HG03521 (cell line): ENCODE results near the gene PYGO2.

Source experiments
- ATAC-seq: cut with Tn5 transposase; IDR thresholded peaks from one replicate; pipeline ENCODE4 v1.9.1; 2021; ENCODE audit warnings: mild to moderate bottlenecking, moderate library complexity; ENCODE audit not compliant: unreplicated experiment

PYGO2 gene

DNA sequence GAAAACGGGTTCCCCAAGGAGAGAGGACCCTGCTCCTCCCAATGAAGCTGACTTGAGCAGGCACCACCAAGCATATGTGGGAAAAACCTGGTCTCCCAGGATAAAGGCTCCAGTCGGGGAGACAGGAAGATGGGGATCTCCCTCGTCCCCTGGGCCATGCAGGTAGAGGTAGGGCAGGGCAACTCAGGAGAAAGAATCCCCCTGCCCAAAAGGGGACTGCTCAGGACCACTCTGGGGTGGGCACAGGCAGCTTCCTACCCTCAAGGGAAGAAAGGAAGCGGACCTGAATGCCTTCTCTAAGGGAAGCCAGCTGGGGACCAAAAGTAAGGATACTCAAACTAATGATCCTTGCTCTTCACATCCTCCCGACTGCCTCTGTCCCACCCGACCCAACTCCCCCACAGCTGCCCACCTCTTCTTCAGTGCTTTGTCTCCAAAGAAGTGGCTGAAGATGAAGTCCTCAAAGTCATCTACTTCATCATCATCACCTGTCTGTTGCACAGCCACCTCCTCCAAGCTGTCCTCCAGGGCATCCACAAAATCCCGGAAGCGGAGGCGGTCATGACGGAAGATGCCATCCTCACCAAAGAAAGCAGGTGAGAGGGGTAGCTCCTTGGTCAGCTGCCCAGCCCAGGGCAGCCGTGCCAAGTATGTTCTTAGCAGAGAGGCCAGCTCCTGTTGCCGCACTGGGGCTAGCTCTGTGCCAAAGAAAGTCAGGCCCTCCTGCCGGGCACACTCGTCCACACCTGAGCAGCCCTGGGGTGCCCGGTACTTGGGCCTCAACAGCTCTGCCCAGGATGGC is 16.2 kb downstream of the PYGO2 start:
- ATAC-seq = no peak

DNA sequence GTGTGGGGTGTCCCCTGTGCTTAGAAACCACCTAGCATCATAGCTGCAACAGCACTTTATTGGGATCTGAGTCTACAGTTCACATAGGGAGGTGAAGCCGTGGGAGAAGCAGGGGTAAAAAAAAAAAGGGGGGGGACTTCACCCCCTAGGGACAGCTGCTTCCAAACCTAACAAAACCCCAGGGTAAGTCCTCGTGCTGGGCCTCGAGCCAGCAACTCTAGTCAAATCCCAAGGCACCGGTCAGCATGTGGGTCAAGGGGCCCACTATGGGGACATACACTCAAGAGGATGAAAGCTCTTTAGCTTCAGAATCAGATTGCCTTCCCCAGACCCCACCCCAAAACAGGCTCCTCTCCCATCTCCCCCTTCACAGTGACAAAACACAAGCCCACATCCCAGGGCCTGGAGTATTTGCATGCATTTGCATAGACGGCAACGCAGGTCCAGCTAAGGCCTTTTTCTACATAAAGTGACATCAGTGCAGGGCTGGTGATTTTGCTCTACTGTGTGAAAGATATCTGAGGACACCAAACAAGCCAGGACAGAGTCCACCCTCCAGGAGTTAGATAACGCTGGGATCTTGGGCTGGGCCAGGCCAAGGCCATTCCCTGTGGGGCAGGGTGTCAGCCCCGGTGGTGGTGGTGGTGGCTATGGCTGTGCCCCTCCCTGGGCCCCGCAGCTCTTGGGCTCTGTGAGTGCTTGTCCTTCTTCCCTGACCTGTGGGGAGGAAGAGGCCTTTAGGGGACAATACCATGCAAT is 17.0 kb downstream of the PYGO2 start:
- ATAC-seq = no peak

DNA sequence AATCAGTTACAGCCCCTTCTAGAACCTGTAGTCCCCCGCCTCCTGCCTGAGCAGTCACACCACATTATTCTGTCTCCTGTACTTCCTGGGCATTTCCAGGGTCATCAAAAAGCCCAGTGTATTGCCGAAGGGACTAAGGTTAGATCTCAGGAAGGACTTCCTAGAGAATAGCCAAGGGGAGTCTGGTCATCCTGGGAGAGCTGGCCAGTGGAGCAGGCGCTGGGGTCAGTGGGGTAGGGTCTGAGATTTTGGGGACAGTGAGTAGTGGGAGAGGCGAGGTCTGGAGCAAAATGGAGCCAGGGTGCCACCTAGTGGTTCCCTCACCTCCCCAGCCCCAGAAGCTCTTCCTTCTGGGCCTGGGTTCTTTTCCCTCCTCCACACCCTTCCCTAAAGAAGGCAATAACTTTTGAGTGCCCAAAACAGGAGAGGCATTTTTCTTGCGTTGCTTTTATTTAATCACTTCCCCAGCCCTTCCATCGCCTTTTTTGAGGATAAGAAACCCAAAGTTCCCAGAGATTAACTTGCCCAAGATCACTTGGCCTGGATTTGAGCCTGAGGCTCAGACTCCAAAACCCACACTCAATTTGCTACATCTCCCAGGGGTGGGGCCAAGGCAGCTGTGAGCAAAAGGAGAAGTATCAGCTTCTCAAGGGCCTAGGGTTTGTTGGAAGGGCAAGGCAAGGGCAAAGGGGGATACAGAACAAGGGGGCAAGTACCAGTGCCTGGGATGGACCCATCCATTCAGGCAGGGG is 17.8 kb downstream of the PYGO2 start:
- no peak for ATAC-seq

DNA sequence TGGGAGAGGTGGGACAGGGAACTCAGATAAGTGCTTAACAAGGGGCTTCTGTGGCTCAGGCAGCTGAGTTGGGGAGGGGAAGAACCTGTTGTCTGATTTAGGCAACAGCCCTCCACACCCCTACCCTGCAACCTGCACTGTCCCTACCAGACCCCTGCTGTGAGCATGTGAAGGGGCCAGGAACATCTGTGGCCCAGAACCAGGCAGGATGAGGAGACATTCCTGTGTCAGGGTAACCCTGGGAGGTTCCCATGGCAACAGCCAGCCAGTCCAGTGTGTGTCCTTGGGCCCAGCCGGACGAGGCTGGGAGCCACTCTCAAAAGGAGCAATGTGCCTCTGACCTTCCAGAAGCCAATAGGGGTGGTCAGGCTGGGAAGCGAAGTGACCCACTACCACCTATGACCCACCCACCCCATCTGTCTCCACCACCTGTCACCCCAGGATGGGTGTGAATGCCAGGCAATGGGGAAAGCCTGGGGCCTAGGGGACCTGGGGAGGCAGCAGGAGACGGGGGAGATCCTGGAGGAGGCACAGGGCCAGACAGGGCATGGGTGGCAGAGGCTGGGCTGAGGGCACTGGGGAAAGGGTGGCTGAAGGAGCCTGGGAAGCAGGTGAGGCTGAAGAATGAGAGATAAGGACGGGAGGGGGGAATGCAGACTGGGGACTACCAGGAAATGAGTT is 20.1 kb downstream of the PYGO2 start:
- no peak for ATAC-seq

DNA sequence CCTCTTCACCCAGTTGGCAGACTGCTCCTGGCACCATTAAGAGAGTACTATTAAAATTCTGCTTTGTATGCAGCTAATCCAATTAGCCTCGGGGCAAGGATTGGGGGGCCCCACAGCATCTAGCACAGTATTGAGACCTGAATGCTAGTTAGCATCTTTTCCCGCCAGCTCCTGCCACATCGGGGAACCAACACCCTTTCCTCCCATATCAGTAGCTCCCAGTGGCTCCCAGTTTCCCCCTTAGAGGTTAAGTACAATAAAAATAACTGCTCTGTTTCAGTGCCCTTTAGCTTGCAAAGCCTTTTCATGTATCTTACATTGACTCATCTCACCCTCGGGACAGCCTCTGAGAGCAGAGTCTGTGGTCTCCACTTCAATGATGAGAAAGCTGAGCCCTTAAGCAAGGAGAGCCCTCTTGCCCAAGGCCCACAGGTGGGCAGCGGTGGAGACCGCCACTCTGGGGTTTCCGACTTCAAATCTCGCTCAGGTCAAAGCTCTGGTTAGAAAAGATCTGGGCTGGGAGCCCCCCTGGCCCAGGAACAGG is 20.9 kb downstream of the PYGO2 start:
- ATAC-seq = no peak

DNA sequence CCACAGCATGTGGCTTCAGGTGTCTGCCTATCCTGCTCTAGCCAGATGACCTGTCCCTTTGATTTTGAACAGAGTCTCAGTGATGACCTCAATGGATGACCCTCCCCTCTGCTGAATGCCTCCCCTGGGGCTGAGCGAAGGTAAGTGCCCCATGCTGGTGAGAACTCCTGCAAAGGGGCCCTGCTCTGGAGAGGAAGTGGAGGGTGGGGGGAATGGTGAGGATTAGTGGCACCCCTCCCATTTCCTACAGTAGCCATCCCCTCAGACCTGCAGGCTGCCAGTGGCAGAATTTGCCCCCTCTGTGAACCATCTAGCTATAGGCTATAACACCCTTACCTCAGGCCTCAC is 21.4 kb downstream of the PYGO2 start:
- ATAC-seq = no peak

DNA sequence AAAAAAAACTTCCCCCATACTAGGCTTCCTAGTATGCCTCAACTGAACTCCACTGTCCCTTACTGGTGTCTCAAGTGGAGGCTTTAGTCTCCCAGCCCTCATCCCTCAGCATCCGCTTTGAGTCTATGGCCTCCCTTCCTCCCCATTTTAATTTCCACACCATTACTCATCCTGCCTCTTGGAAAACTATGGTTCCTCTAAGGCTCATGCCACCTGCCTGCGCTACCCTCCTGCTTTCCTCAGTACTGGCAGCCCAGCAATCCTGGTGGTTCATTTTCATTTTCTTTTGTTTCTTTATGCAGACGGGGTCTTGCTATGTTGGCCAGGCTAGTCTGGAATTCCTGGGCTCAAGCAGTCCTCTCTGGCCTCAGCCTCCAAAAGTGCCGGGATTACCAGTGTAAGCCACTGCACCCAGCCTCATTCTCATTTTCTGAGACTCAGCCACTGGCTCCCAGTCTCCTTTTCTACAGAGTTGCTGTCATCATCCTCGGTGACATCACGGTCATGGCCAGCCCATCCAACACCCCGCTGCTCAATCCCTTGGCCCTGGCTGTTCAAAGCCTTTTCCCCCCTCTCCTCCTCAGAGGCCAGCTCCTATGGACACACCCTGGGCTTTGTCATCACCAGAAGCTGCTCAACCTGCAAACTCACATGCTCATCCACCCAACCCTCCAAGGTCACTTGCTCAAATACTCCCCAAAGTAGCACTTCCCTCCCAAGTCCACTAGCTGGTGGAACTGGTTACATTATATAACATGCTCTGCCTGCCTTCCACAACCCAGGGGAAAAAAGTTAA is 22.8 kb downstream of the PYGO2 start:
- ATAC-seq = no peak

DNA sequence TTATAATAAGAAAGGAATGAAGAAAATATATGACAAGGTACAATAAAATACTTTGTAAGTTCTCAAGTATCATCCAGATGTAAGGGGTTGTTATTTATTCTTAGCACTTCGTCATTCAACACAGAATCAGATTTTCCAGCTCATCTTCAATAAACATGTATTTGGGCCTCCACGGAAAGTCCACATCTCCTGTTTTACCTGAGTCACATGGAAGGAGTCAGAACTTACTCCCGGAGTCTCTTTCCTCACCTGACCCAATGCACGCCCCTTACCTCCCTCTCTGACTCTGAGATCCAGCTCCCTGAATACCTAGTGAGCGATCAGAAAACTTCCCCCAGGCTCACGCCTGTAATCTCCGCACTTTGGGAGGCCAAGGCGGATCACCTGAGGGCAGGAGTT is 23.6 kb downstream of the PYGO2 start:
- ATAC-seq = no peak

DNA sequence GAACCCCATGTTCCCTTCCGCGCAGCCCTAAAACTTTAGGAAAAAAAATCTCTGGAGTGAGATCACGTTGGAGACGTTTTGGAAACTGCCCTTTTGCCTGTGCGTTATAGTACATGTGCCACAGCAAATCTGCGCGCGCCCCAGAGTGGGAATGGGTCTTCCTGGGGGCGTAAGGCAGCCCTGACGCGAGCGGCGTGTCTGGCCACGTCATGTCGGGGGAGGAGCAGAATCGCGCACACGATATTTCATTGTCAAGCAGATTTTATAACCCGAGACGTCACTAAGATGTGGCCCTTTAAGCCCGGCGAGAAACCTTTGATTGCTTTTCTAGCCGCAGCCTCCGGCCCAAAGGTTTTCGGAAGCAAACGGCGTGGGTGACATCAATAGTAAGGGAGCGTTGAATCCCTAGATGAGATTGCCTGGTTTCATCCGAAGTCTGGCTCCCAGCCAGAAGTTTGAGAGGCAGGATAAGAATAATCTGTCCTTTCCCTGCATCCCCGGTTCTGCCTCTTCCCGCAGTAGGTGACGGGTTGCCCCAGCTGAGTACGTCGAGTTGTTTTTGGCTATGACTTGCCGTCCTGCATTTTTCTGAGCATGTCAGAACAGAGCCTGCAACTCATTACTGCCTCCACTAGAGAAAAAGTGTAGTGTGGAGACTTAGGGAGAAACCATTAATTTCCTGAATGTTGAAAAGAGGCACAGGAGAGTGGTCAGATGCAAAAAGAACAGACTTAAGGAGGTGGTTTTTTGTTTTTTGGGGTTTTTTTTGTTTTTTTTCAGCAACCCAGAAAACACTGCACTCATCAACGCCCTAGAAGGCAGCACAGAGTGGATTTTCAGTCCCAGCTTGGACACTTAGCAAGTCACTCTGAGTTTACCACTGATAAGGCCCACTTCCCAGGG is 24.2 kb downstream of the PYGO2 start:
- peak; percentile 57 for ATAC-seq

DNA sequence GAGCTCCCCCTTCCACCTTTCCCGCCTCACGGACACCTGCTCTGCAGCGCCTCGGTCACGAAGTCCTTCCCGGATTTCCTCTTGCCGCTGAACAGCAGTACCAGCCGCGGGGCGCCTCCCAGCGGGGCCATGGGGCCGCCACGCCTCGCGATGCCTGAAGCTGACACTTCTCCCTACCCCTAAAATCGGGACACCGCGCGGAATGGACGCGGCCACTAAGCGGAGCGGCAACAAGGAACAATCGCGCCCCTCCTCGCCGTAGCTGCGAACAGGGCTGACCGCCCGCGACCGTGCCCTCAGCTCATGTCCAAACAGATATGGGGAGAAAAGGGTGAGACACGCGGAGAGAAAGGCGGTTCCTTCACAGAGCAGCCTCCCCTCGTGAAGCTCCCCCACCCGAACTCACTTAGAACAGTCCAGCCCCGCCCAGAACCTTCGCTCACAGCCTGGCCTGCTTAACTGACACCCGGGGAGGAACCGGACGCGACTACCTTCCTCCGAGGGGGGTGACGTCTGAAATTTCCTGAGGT is 25.0 kb downstream of the PYGO2 start, which contains the start of gene PMVK:
PMVK (minus strand) TSS at position 165 of the 530 bp plus-strand sequence; CDS start at position 131, 34 bp downstream.
- peak; percentile 75 for ATAC-seq

DNA sequence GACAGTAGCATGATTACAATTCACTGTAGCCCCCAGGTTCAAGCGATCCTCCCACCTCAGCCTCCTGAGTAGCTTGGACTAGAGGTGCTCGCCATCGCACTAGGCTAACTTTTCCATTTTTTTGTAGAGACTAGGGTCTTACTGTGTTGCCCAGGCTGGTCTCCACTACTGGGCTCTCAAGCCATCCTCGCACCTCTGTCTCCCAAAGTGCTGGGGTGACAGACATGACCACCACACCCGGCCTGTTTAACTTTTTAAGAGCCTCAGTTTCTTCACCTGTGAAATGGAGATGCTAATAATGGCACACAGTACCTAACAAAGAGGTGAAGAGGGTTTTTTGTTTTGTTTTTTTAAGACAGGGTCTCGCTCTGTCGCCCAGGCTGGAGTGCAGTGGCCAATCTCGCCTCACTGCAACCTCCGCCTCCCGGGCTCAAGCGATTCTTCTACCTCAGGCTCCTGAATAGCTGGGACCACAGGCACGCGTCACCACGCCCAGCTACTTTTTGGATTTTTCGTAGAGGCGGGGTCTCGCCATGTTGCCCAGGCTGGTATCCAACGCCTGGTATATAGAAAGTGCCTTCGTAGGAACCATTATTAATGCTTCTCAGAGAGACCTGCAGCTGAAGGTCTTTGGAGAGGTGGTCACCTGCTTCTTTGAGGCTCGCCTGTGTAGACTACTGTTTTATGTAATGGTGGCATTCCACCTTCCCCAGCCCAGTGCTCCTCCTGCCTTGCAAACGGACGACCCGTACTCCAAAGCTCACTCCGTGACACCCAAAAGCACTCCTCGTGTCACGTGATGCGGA is 25.6 kb downstream of the PYGO2 start:
- ATAC-seq = peak; percentile 5

DNA sequence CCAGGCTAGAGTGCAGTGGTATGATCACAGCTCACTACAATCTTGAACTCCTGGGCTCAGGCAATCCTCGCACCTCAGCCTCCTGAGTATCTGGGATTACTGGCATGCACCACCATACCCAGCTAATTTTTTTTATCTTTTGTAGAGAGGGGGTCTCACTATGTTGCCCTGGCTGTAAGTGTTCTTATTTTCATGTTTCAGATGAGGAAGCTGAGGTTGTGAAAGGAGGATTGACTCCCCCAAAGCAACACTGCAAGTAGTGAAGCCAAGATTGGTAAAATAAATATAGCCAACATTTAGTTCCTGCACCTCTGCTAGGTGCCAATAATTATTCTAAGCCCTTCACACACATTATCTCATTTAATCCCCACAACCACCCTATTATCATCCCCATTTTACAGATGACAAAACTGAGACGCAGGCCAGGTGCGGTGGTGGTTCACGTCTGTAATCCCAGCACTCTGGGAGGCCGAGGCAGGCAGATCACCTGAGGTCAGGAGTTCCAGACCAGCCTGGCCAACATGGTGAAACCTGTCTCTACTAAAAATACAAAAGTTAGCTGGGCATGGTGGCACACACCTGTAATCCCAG is 27.1 kb downstream of the PYGO2 start:
- no peak for ATAC-seq

DNA sequence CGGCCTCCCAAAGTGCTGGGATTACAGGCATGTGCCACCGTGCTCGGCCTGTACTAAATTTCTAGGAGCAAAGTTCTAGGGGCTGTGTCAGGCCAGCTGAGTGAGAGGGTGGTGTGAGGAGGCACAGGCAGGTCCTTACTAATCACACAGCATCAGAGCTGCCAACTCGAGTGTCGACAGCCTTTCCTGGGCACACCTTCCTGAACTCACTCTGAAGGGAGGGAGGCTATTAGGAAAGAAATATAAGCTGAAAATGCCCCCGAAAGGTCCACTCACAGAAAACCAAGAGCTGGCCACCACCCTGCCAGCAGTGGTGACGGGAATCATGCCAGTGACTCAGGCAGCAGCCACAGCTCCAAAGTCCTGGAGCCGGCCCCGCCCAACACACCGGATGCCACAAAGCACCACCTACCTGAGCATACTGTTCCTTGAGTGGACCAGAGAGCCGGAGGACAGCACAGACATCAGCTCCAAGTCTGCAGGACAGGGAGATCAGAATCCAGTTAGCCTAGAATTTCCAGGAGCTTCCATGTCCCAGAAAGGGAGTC is 29.6 kb downstream of the PYGO2 start:
- no peak for ATAC-seq

DNA sequence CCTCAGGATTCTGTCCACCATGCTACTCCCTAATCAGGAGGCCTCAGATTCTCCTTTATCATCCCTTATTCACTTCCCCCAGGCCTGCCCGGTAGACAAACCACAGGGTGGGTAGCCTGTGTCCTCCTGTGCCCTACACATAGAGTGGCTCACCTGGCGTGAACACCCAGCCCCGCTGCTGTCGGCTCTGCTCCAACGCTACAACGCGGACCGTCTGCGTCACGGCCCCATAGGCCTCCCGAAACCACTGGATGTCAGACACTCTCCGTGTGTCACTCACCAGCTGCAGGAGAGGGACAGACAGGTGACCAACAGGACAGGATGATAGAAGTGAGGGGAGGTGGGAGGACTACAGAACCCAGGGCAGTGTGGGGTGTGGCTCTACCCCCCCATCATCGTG is 35.4 kb downstream of the PYGO2 start:
- ATAC-seq = no peak

DNA sequence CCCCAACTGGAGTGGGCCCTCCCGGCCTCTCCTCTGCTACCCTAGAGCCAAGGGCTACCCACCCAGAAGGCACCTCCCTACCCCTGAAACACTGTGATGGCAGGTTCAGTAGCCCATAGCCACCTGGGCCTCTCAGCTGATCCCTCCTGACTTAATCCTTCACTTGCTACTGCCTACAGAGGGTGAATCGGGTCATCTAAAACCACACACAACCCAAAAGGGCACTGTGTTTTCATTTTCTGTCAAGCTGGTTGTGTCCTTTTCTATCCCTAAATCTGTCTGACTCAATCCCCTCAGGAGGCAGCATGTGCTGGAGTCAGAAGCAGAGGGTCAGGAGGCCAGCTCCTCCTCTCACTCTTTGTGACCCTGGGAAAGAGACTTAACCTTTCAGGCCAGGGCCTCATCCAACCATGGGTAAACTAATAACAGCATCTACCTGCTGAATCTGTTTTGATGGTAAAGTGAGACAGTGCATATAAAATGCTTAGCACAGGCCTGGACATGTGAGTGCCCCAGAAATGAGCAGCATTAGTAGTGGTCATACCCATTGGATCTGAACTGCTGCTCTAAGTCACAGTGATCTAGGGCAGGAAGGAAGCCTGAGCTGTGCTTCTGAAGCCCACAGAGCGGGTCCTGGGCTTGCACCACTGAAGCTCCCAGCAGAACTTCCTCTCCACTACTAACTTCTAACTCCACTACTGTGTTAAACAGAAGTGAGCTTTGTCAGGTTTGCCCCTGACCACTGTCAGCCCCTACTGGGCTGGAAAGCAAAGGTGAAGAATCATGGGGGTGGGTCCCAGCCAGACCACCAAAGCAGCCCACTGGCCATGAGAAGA is 36.0 kb downstream of the PYGO2 start:
- no peak for ATAC-seq

DNA sequence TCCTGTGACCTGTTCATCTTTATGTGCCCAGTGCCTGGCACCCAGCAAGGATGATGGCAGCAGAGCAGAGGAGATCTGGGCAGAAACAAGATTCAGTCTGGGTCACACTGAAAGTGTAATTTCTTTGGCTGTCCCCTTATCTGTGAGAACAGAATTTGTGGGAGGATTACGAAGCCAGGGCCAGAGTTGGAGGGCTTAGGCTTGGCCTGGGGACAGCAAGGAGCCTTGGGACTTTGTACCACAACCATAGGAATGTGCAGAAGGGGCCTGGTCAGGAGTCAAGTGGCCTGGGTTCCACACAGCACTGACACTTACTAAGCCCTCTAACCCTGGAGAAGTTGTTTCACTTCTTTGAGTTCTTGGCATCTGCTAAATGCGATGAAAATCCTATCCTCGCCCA is 37.9 kb downstream of the PYGO2 start:
- no peak for ATAC-seq
